GM12891 (cell line): ENCODE measurements around the gene BPGM.

Experiments used
- PAX5 ChIP-seq: IDR thresholded peaks from 2 replicates; pipeline ENCODE4 v1.6.1; 2011; ENCODE audit warnings: low read length, moderate library complexity, mild to moderate bottlenecking; ENCODE audit not compliant: insufficient read depth, severe bottlenecking
- POLR2A ChIP-seq: IDR thresholded peaks from 2 replicates; pipeline ENCODE4 v1.6.1; 2011; ENCODE audit warnings: low read depth, low read length, control low read depth
- POLR2AphosphoS5 ChIP-seq: IDR thresholded peaks from 2 replicates; pipeline ENCODE4 v1.6.1; 2011; ENCODE audit warnings: low read depth, low read length, control low read depth
- SPI1 ChIP-seq: IDR thresholded peaks from 2 replicates; pipeline ENCODE4 v1.6.1; 2011; ENCODE audit warnings: low read depth, low read length, control low read depth
- TAF1 ChIP-seq: IDR thresholded peaks from 2 replicates; pipeline ENCODE4 v1.6.1; 2011; ENCODE audit warnings: low read depth, low read length, control low read depth

GRCh38 chr7:134699021-134699818 is 52.6 kb downstream of the BPGM start:
- TF ChIP-seq SPI1 (no peak), POLR2A (no peak), POLR2AphosphoS5 (no peak), PAX5 (no peak), TAF1 (no peak)
